Measurements from ENCODE around the gene GBP3.

- TF ChIP-seq POLR2AphosphoS5 (IDR thresholded peaks at IDR 0.05) (no peak), POLR2A (IDR thresholded peaks at IDR 0.05) (no peak)
- TF ChIP-seq, protein P1, sequence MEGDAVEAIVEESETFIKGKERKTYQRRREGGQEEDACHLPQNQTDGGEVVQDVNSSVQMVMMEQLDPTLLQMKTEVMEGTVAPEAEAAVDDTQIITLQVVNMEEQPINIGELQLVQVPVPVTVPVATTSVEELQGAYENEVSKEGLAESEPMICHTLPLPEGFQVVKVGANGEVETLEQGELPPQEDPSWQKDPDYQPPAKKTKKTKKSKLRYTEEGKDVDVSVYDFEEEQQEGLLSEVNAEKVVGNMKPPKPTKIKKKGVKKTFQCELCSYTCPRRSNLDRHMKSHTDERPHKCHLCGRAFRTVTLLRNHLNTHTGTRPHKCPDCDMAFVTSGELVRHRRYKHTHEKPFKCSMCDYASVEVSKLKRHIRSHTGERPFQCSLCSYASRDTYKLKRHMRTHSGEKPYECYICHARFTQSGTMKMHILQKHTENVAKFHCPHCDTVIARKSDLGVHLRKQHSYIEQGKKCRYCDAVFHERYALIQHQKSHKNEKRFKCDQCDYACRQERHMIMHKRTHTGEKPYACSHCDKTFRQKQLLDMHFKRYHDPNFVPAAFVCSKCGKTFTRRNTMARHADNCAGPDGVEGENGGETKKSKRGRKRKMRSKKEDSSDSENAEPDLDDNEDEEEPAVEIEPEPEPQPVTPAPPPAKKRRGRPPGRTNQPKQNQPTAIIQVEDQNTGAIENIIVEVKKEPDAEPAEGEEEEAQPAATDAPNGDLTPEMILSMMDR (IDR thresholded peaks at IDR 0.05), result no peak
Observed at GRCh38 chr1:89051300-89051954, 28.8 kb upstream of the GBP3 start.
